GM06990 (cell line): Measurements from ENCODE around the gene TOPORS.
"Not testable (repeated sequence)": the region's sequence is repeated elsewhere in the genome, so short reads cannot be mapped to it uniquely, and the experiment has no call there.

Experiments used
- DNase-seq: peaks from one replicate; pipeline ENCODE4 v3.0.0-alpha.2; 2011; ENCODE audit not compliant: insufficient read length; ENCODE audit errors: extremely low read depth
- H3K27me3 ChIP-seq: replicated peaks from 2 replicates; pipeline ENCODE4 v1.6.0; 2011; ENCODE audit warnings: low read length; ENCODE audit not compliant: control insufficient read depth, insufficient read depth
- H3K36me3 ChIP-seq: 2 replicates; pipeline ENCODE4 v1.5.1; 2011; ENCODE audit warnings: low read length; ENCODE audit not compliant: control insufficient read depth, insufficient read depth
- H3K4me3 ChIP-seq: replicated peaks from 2 replicates; pipeline ENCODE4 v1.5.1; 2011; ENCODE audit warnings: low read depth, mild to moderate bottlenecking, control low read depth, low read length
- CTCF ChIP-seq: IDR thresholded peaks from 2 replicates; pipeline ENCODE4 v1.5.1; 2011; ENCODE audit warnings: low read length, control low read depth, mild to moderate bottlenecking, inconsistent platforms; ENCODE audit not compliant: insufficient read depth, poor library complexity, severe bottlenecking

TOPORS gene

GRCh38 chr9:32526707-32527048 is 25.7 kb downstream of the TOPORS start:
- no peak for TF ChIP-seq CTCF
- no peaks in the 10 kb centered on the region for H3K36me3 ChIP-seq
- H3K4me3 ChIP-seq = peak overlapping the region; percentile 76
- DNase-seq = no peak
- no peaks in the 10 kb centered on the region for H3K27me3 ChIP-seq

- Histone ChIP-seq H3K27me3 (no peaks in the 10 kb centered on the region), H3K4me3 (peak within 1 kb of the TSS; percentile 76), H3K36me3 (no peaks in the 10 kb centered on the region)
- peak; percentile 76 for DNase-seq
- TF ChIP-seq CTCF = peak; percentile 32
Measured at GRCh38 chr9:32526041-32526706, 26.2 kb downstream of the TOPORS start, which contains the start of gene RIGI. Gene RIGI (minus strand): TSS chr9:32526196. CDS start chr9:32526166, 30 bp downstream.

- Histone ChIP-seq H3K27me3 (no peaks in the 10 kb centered on the region), H3K4me3 (peak overlapping the region; percentile 76), H3K36me3 (no peaks in the 10 kb centered on the region)
- TF ChIP-seq CTCF = no peak
- no peak for DNase-seq
Measured at GRCh38 chr9:32525709-32526030, 26.7 kb downstream of the TOPORS start.

- TF ChIP-seq CTCF = no peak
- H3K4me3 ChIP-seq = peak overlapping the region; percentile 76
- peak; percentile 37 for DNase-seq
- H3K36me3 ChIP-seq = no peaks in the 10 kb centered on the region
- no peaks in the 10 kb centered on the region for H3K27me3 ChIP-seq
Measured at GRCh38 chr9:32524892-32525708, 27.3 kb downstream of the TOPORS start.

GRCh38 chr9:32524558-32524891 is 27.9 kb downstream of the TOPORS start:
- not testable (repeated sequence) for H3K36me3 ChIP-seq, DNase-seq, H3K4me3 ChIP-seq, H3K27me3 ChIP-seq

GRCh38 chr9:32523910-32524309 is 28.5 kb downstream of the TOPORS start:
- no peak for DNase-seq
- no peak for TF ChIP-seq CTCF
- Histone ChIP-seq H3K36me3 (no peaks in the 10 kb centered on the region), H3K4me3 (no peak overlapping the region), H3K27me3 (no peaks in the 10 kb centered on the region)
